Trophoblast cell (in vitro differentiated cells and primary cell): ENCODE measurements around the gene ADI1.
"Not testable (repeated sequence)": the region's sequence is repeated elsewhere in the genome, so short reads cannot be mapped to it uniquely, and the experiment has no call there.

Source experiments
- DNase-seq, 2 donors: peaks; one replicate each; pipeline ENCODE4 v3.0.0-alpha.2; 2016
- H2AFZ ChIP-seq: 2 replicates; pipeline ENCODE4 v1.6.1; 2013; ENCODE audit warnings: low read length, moderate library complexity, mild to moderate bottlenecking; ENCODE audit not compliant: insufficient read depth, poor library complexity
- H2AK5ac ChIP-seq: 2 replicates; pipeline ENCODE4 v1.6.1; 2013; ENCODE audit warnings: mild to moderate bottlenecking, low read length
- H2BK120ac ChIP-seq: 2 replicates; pipeline ENCODE4 v1.6.1; 2013; ENCODE audit warnings: low read length, mild to moderate bottlenecking, moderate library complexity; ENCODE audit not compliant: insufficient read depth, poor library complexity
- H2BK12ac ChIP-seq: 2 replicates; pipeline ENCODE4 v1.6.1; 2013; ENCODE audit warnings: mild to moderate bottlenecking, low read length, moderate library complexity
- H2BK5ac ChIP-seq: 2 replicates; pipeline ENCODE4 v1.6.1; 2013; ENCODE audit warnings: low read length, low read depth, moderate library complexity, mild to moderate bottlenecking; ENCODE audit not compliant: poor library complexity
- H3K14ac ChIP-seq: 2 replicates; pipeline ENCODE4 v1.6.1; 2013; ENCODE audit warnings: mild to moderate bottlenecking, low read length
- H3K18ac ChIP-seq: 2 replicates; pipeline ENCODE4 v1.6.1; 2013; ENCODE audit warnings: mild to moderate bottlenecking, low read length
- H3K23ac ChIP-seq: 2 replicates; pipeline ENCODE4 v1.6.1; 2013; ENCODE audit warnings: low read length
- H3K27ac ChIP-seq: 2 replicates; pipeline ENCODE4 v1.5.1; 2013; ENCODE audit warnings: low read depth, mild to moderate bottlenecking, inconsistent platforms, low read length, moderate library complexity
- H3K27me3 ChIP-seq: 2 replicates; pipeline ENCODE4 v1.6.1; 2013; ENCODE audit warnings: inconsistent platforms, mild to moderate bottlenecking, low read length, moderate library complexity; ENCODE audit not compliant: insufficient read depth
- H3K36me3 ChIP-seq, 2 experiments: 1 replicate in 1 of 2; 2 replicates in 1 of 2; pipeline ENCODE4 v1.6.1; 2013; ENCODE audit warnings: low read length in 2 of 2, mild to moderate bottlenecking in 2 of 2, moderate library complexity in 1 of 2; ENCODE audit not compliant: insufficient read depth in 2 of 2, control insufficient read depth in 1 of 2
- H3K4ac ChIP-seq: 2 replicates; pipeline ENCODE4 v1.6.1; 2013; ENCODE audit warnings: low read depth, mild to moderate bottlenecking, low read length, moderate library complexity
- H3K4me1 ChIP-seq, 2 experiments: 1 replicate in 1 of 2; 2 replicates in 1 of 2; pipeline ENCODE4 v1.6.1; 2013; ENCODE audit warnings: low read length in 2 of 2, mild to moderate bottlenecking in 2 of 2, moderate library complexity in 1 of 2; ENCODE audit not compliant: insufficient read depth in 2 of 2, control insufficient read depth in 1 of 2
- H3K4me2 ChIP-seq: 2 replicates; pipeline ENCODE4 v1.6.1; 2013; ENCODE audit warnings: inconsistent platforms, mild to moderate bottlenecking, low read length, moderate library complexity
- H3K4me3 ChIP-seq: 2 replicates; pipeline ENCODE4 v1.5.1; 2013; ENCODE audit warnings: mild to moderate bottlenecking, low read depth, low read length, inconsistent platforms
- H3K79me1 ChIP-seq: one replicate; pipeline ENCODE4 v1.6.1; 2013; ENCODE audit warnings: low read length
- H3K79me2 ChIP-seq: 2 replicates; pipeline ENCODE4 v1.6.1; 2013; ENCODE audit warnings: low read length, mild to moderate bottlenecking; ENCODE audit not compliant: control insufficient read depth, insufficient read depth, poor library complexity
- H3K9ac ChIP-seq: 2 replicates; pipeline ENCODE4 v1.6.1; 2013; ENCODE audit warnings: mild to moderate bottlenecking, low read length
- H3K9me3 ChIP-seq: 2 replicates; pipeline ENCODE4 v1.6.1; 2013; ENCODE audit warnings: low read depth, mild to moderate bottlenecking, control low read depth, inconsistent platforms, low read length; ENCODE audit not compliant: insufficient read depth
- H4K12ac ChIP-seq: 2 replicates; pipeline ENCODE4 v1.6.1; 2013; ENCODE audit warnings: low read depth, mild to moderate bottlenecking, low read length, moderate library complexity
- H4K8ac ChIP-seq: 2 replicates; pipeline ENCODE4 v1.6.1; 2013; ENCODE audit warnings: low read depth, mild to moderate bottlenecking, low read length, moderate library complexity
- H4K91ac ChIP-seq: one replicate; pipeline ENCODE4 v1.6.1; 2013; ENCODE audit warnings: low read depth, mild to moderate bottlenecking, low read length, moderate library complexity
- WGBS: extraction: QIAGEN DNeasy Blood & Tissue Kit; methylation state at CpG from one replicate; pipeline ENCODE4 v1.1.7; 2013; ENCODE audit warnings: missing lambda C conversion rate; ENCODE audit not compliant: insufficient read length, insufficient coverage; ENCODE audit errors: extremely low coverage; 5-methylcytosine and 5-hydroxymethylcytosine counted together

Gene ADI1

DNA sequence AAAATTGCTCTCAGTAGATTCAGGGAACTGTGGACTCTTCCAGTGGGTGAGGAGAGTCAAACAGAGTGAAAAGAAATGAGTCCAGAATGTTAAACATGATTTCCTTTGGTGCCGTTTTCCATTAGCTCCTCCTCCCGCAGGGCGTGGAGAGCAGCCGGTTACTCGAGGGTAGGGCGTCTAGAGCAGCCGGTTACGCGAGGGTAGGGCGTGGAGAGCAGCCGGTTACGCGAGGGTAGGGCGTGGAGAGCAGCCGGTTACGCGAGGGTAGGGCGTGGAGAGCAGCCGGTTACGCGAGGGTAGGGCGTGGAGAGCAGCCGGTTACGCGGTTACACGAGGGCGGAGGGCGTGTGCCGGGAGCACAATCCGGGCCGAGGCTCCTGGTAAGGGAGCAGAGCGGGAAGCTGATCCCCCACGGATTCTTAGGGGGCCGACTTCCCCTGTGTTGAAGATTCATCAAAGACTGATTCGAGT lies 70.9 kb downstream of the ADI1 start:
- not testable (repeated sequence) for H3K27ac ChIP-seq, H3K18ac ChIP-seq, DNase-seq, H2BK120ac ChIP-seq, H3K14ac ChIP-seq, H3K9me3 ChIP-seq, H3K4me3 ChIP-seq, H3K79me2 ChIP-seq, H2BK12ac ChIP-seq, H3K9ac ChIP-seq, H2AFZ ChIP-seq, H3K23ac ChIP-seq, H4K12ac ChIP-seq, H3K4ac ChIP-seq, H3K4me2 ChIP-seq, H4K8ac ChIP-seq, H2AK5ac ChIP-seq, H3K4me1 ChIP-seq, H3K27me3 ChIP-seq, H4K91ac ChIP-seq, H3K79me1 ChIP-seq, H2BK5ac ChIP-seq
- WGBS, result no CpG with 5 or more reads among the region's 35 CpGs
- peaks cover 26 to 43% of the 10 kb centered on the region in 2 experiments for H3K36me3 ChIP-seq

DNA sequence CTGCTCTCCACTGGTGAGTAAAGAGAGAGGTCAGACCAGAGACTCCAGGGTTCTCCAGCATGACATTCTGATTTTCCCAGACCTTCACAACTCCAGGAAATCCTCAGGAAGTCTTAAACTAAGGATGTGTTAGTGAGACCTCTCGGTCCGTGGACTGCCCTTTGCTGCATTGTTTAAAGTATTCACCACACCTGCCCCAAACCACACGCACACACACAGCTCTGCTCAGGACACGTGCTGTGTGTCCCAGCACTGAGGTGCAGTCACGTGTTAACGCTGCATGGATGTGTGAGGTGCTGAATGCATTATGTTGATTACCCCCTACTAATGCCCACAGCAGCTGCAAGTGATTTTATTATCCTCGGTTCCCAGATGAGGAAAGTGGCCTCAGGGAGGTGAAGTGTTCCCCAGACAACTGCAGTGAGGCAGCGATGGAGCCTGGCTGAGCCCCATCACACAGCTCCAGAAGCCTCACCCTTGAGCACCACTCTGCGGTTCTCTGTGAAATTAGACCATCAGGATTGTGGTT lies 71.5 kb downstream of the ADI1 start:
- no peak overlapping the region for H2BK120ac ChIP-seq
- peaks cover 2% of the 10 kb centered on the region for H3K9me3 ChIP-seq
- H3K36me3 ChIP-seq, result peaks cover 23 to 43% of the 10 kb centered on the region in 2 experiments
- no peak overlapping the region for H2AK5ac ChIP-seq
- no peaks in the 10 kb centered on the region for H3K27me3 ChIP-seq
- H2BK12ac ChIP-seq, result no peak overlapping the region
- H3K18ac ChIP-seq, result no peak overlapping the region
- H2BK5ac ChIP-seq, result no peak overlapping the region
- no peaks in the 10 kb centered on the region for H3K4me1 ChIP-seq
- no peak overlapping the region for H4K8ac ChIP-seq
- H3K79me1 ChIP-seq, result no peaks in the 10 kb centered on the region
- H3K4me3 ChIP-seq, result no peak overlapping the region
- H3K79me2 ChIP-seq, result no peaks in the 10 kb centered on the region
- no peak overlapping the region for H2AFZ ChIP-seq
- no CpG with 5 or more reads among the region's 9 CpGs for WGBS
- peak overlapping the region; percentile 17 for H3K9ac ChIP-seq
- no peak overlapping the region for H4K91ac ChIP-seq
- DNase-seq, result no peak
- no peak overlapping the region for H3K23ac ChIP-seq
- no peak overlapping the region for H4K12ac ChIP-seq
- H3K14ac ChIP-seq, result no peak overlapping the region
- no peak overlapping the region for H3K4me2 ChIP-seq
- H3K27ac ChIP-seq, result no peak overlapping the region
- no peak overlapping the region for H3K4ac ChIP-seq
